Measurements from ENCODE around the gene TET2.

Gene TET2

GRCh38 chr4:105274504-105274903, 127.8 kb downstream of the TET2 start:
- H3K4me3 ChIP-seq (ENCODE audit: low read depth, low read length): no peak overlapping the region
- DNase-seq (ENCODE audit: low read depth): no peak
- TF ChIP-seq, protein P1, sequence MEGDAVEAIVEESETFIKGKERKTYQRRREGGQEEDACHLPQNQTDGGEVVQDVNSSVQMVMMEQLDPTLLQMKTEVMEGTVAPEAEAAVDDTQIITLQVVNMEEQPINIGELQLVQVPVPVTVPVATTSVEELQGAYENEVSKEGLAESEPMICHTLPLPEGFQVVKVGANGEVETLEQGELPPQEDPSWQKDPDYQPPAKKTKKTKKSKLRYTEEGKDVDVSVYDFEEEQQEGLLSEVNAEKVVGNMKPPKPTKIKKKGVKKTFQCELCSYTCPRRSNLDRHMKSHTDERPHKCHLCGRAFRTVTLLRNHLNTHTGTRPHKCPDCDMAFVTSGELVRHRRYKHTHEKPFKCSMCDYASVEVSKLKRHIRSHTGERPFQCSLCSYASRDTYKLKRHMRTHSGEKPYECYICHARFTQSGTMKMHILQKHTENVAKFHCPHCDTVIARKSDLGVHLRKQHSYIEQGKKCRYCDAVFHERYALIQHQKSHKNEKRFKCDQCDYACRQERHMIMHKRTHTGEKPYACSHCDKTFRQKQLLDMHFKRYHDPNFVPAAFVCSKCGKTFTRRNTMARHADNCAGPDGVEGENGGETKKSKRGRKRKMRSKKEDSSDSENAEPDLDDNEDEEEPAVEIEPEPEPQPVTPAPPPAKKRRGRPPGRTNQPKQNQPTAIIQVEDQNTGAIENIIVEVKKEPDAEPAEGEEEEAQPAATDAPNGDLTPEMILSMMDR (IDR thresholded peaks at IDR 0.05; ENCODE audit: insufficient read depth, low read depth, low read length, missing control alignments): no peak

- TF ChIP-seq, protein P1 (IDR thresholded peaks at IDR 0.05; ENCODE audit: insufficient read depth, low read depth, low read length, missing control alignments): no peak
- H3K4me3 ChIP-seq (ENCODE audit: low read depth, low read length): no peak overlapping the region
- no peak for DNase-seq (ENCODE audit: low read depth)
Measured at GRCh38 chr4:105276361-105277104, 129.9 kb downstream of the TET2 start.

DNA sequence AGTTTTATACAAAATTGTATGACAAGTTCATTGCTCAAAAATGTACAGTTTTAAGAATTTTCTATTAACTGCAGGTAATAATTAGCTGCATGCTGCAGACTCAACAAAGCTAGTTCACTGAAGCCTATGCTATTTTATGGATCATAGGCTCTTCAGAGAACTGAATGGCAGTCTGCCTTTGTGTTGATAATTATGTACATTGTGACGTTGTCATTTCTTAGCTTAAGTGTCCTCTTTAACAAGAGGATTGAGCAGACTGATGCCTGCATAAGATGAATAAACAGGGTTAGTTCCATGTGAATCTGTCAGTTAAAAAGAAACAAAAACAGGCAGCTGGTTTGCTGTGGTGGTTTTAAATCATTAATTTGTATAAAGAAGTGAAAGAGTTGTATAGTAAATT, 131.0 kb downstream of the TET2 start:
- no peak for DNase-seq (ENCODE audit: low read depth)
- no peak overlapping the region for H3K4me3 ChIP-seq (ENCODE audit: low read depth, low read length)
- TF ChIP-seq, protein P1 (IDR thresholded peaks at IDR 0.05; ENCODE audit: insufficient read depth, low read depth, low read length, missing control alignments): no peak

GRCh38 chr4:105279314-105279713, 132.6 kb downstream of the TET2 start:
- TF ChIP-seq, protein P1 (IDR thresholded peaks at IDR 0.05; ENCODE audit: insufficient read depth, low read depth, low read length, missing control alignments): no peak
- DNase-seq (ENCODE audit: low read depth): no peak
- H3K4me3 ChIP-seq (ENCODE audit: low read depth, low read length): no peak overlapping the region

- H3K4me3 ChIP-seq (ENCODE audit: low read depth, low read length): no peak overlapping the region
- DNase-seq (ENCODE audit: low read depth): no peak
- TF ChIP-seq, protein P1 (IDR thresholded peaks at IDR 0.05; ENCODE audit: insufficient read depth, low read depth, low read length, missing control alignments): no peak
Measured at GRCh38 chr4:105280338-105281123, 133.9 kb downstream of the TET2 start.

- H3K4me3 ChIP-seq (ENCODE audit: low read depth, low read length): no peak overlapping the region
- DNase-seq (ENCODE audit: low read depth): no peak
- TF ChIP-seq, protein P1 (IDR thresholded peaks at IDR 0.05; ENCODE audit: insufficient read depth, low read depth, low read length, missing control alignments): no peak
Measured at GRCh38 chr4:105281124-105281415, 134.4 kb downstream of the TET2 start.

Measured in GM12865 (cell line).